Measurements from ENCODE around the gene ZBTB33.

DNA sequence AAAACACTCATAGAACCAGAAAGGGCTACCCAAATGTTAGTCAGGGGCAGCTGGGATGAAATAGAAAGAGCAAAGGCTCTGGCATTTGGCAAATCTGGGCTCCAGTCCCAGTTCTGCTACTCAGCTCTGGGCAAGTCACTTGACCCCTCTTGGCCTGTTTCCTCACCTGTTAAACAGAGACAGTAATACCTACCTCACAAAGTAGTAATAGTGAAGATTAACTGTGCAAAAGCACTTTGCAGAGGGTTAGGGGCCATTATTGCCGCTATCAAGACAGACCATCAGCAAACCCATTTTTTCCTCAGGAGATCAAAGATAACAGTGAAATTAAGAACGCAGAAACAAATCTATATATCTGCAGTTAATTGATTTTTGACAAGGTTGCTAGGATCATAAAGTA is 20.6 kb downstream of the ZBTB33 start:
- TF ChIP-seq, protein P1, sequence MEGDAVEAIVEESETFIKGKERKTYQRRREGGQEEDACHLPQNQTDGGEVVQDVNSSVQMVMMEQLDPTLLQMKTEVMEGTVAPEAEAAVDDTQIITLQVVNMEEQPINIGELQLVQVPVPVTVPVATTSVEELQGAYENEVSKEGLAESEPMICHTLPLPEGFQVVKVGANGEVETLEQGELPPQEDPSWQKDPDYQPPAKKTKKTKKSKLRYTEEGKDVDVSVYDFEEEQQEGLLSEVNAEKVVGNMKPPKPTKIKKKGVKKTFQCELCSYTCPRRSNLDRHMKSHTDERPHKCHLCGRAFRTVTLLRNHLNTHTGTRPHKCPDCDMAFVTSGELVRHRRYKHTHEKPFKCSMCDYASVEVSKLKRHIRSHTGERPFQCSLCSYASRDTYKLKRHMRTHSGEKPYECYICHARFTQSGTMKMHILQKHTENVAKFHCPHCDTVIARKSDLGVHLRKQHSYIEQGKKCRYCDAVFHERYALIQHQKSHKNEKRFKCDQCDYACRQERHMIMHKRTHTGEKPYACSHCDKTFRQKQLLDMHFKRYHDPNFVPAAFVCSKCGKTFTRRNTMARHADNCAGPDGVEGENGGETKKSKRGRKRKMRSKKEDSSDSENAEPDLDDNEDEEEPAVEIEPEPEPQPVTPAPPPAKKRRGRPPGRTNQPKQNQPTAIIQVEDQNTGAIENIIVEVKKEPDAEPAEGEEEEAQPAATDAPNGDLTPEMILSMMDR (IDR thresholded peaks at IDR 0.05), result no peak
- TF ChIP-seq POLR2A (IDR thresholded peaks at IDR 0.05), result no peak

All from adrenal gland (tissue), 5 donors.